ENCODE data around the gene SPECC1. TPM values are rescaled to one million over a fixed set of nuclear protein-coding genes. Genes with fewer than 3 reads are reported as not detected.

SPECC1 gene
- total and polyA plus RNA-seq, 9 of the 15 experiments (the other 6 are each of a cell fraction or from before 2014, with no cell fraction given) = 2.4 to 19.6 (median 14.7) TPM

- TF ChIP-seq ZNF253 (CRISPR knock-in tag; conservative IDR thresholded peaks at IDR 0.05) (no peak), IRF9 (tag; IDR thresholded peaks at IDR 0.05) (no peak), TAF7 (tag; IDR thresholded peaks at IDR 0.05) (no peak), SREBF2 (CRISPR knock-in tag; IDR thresholded peaks at IDR 0.05) (no peak), ZNF24 (IDR thresholded peaks at IDR 0.05) (no peak), NCOA2 (IDR thresholded peaks at IDR 0.05; ENCODE audit: partially characterized antibody in 2 of 2) (no peak), NR4A1 (CRISPR knock-in tag; IDR thresholded peaks at IDR 0.05) (no peak), NR4A1 (tag; IDR thresholded peaks at IDR 0.05) (no peak), SMAD2 (IDR thresholded peaks at IDR 0.05; ENCODE audit: low read depth, low read length) (no peak), ZNF41 (CRISPR knock-in tag; conservative IDR thresholded peaks at IDR 0.05) (no peak), ZNF224 (CRISPR knock-in tag; IDR thresholded peaks at IDR 0.05) (no peak), NR2F6 (CRISPR knock-in tag; IDR thresholded peaks at IDR 0.05) (no peak), MXI1 (IDR thresholded peaks at IDR 0.05; ENCODE audit: low read depth, low read length) (no peak), GTF2E2 (tag; IDR thresholded peaks at IDR 0.05) (no peak), ZNF398 (CRISPR knock-in tag; IDR thresholded peaks at IDR 0.05) (no peak), CEBPG (CRISPR knock-in tag; IDR thresholded peaks at IDR 0.05) (no peak), CEBPG (tag; conservative IDR thresholded peaks at IDR 0.05 in 1 of 2, IDR thresholded peaks at IDR 0.05 in 1 of 2) (no peak)
- TF ChIP-seq, protein P1, sequence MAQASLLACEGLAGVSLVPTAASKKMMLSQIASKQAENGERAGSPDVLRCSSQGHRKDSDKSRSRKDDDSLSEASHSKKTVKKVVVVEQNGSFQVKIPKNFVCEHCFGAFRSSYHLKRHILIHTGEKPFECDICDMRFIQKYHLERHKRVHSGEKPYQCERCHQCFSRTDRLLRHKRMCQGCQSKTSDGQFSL (CRISPR knock-in tag; IDR thresholded peaks at IDR 0.05) = no peak
- TF ChIP-seq, protein P1 (tag; IDR thresholded peaks at IDR 0.05) = no peak
- TF ChIP-seq, protein P2, sequence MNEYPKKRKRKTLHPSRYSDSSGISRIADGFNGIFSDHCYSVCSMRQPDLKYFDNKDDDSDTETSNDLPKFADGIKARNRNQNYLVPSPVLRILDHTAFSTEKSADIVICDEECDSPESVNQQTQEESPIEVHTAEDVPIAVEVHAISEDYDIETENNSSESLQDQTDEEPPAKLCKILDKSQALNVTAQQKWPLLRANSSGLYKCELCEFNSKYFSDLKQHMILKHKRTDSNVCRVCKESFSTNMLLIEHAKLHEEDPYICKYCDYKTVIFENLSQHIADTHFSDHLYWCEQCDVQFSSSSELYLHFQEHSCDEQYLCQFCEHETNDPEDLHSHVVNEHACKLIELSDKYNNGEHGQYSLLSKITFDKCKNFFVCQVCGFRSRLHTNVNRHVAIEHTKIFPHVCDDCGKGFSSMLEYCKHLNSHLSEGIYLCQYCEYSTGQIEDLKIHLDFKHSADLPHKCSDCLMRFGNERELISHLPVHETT (CRISPR knock-in tag; conservative IDR thresholded peaks at IDR 0.05 in 1 of 2, IDR thresholded peaks at IDR 0.05 in 1 of 2) = no peak
- H3K9me3 ChIP-seq (replicated peaks; ENCODE audit: control insufficient read depth, insufficient read depth, low read depth, low read length) = no peaks in the 10 kb centered on the region
- in situ Hi-C loops (cut with MboI) = no loop called here
- H3K79me2 ChIP-seq (ENCODE audit: control insufficient read depth, insufficient read depth, low read length) = no peaks in the 10 kb centered on the region
- no peak for DNase-seq (ENCODE audit: extremely low read depth in 1 of 4, low spot score in 3 of 4)
- no peaks in the 10 kb centered on the region for H3K4me1 ChIP-seq (replicated peaks in 1 of 2; ENCODE audit: control insufficient read depth in 2 of 2, insufficient read depth in 2 of 2, low read length in 2 of 2)
- no TSS peak for BruUV-seq (replicated peaks)
- no peaks in the 10 kb centered on the region for H3K36me3 ChIP-seq (ENCODE audit: control insufficient read depth, insufficient read depth, low read length)
- no peak overlapping the region for H3K27ac ChIP-seq (ENCODE audit: extremely low read depth, low read depth, low read length)
- intact Hi-C loops (cut with micrococcal nuclease) = no loop called here
- no peaks in the 10 kb centered on the region for H3K27me3 ChIP-seq (ENCODE audit: control insufficient read depth in 2 of 2, insufficient read depth in 2 of 2, low read length in 2 of 2)
- no peak for FAIRE-seq
- WGBS (ENCODE audit: insufficient coverage, low coverage, missing lambda C conversion rate) = 73% methylated on average over 2 of the region's 3 CpGs
- H3K4me2 ChIP-seq (ENCODE audit: insufficient read depth, low read length) = no peak overlapping the region
- H4K20me1 ChIP-seq (replicated peaks; ENCODE audit: control insufficient read depth, insufficient read depth, low read length) = no peaks in the 10 kb centered on the region
- no peak for ATAC-seq
- CTCF ChIA-PET (ENCODE audit: low intra/inter-chr PET ratio) = no interaction called here
- H3K4me3 ChIP-seq = no peak overlapping the region
- POLR2A ChIA-PET = no interaction called here
- H3K9me1 ChIP-seq (ENCODE audit: control insufficient read depth, insufficient read depth, low read length) = no peaks in the 10 kb centered on the region
- H3K9ac ChIP-seq (ENCODE audit: insufficient read depth in 1 of 2, low read depth in 2 of 2, low read length in 2 of 2) = no peak overlapping the region
- no peak overlapping the region for H2AFZ ChIP-seq (ENCODE audit: low read depth, low read length)
Measured at GRCh38 chr17:20028443-20028842, 19.3 kb downstream of the SPECC1 start.
